HL-60 (cell line): ENCODE measurements around the gene MAP3K6.

ENCODE experiments used
- CTCF ChIP-seq: IDR thresholded peaks from one replicate; pipeline ENCODE4 v1.5.1; 2011; ENCODE audit warnings: low read length, control low read depth, inconsistent platforms; ENCODE audit not compliant: insufficient read depth
- REST ChIP-seq: IDR thresholded peaks from 2 replicates; pipeline ENCODE4 v1.6.1; 2012; ENCODE audit warnings: low read depth; ENCODE audit not compliant: insufficient replicate concordance

- TF ChIP-seq CTCF = no peak
- TF ChIP-seq REST = no peak
Measured at GRCh38 chr1:27410709-27411108, 43.9 kb upstream of the MAP3K6 start.
